Esophagus muscularis mucosa (tissue), 4 donors: ENCODE measurements around the gene MRPL28. TPM values are rescaled to one million over a fixed set of nuclear protein-coding genes. Genes with fewer than 3 reads are reported as not detected.
A peak's percentile ranks its signal among the peaks of the same experiment; 100 is the strongest.

Experiments
- DNase-seq: peaks from one replicate; pipeline ENCODE4 v3.0.0-alpha.2; 2017; ENCODE audit errors: extremely low spot score
- H3K27ac ChIP-seq, 4 donors: fragments of 200-600 bp; sonication (generic); replicated peaks in 1 of 4; 1 replicate in 3 of 4; 2 replicates in 1 of 4; pipeline ENCODE4 v1.5.1; 2016 to 2019; ENCODE audit warnings: mild to moderate bottlenecking in 1 of 4
- H3K27me3 ChIP-seq, 4 donors: fragments of 200-600 bp; sonication (generic); one replicate each; pipeline versions ENCODE4 v1.5.1 to v1.6.0; 2016 to 2019
- H3K36me3 ChIP-seq, 4 donors: fragments of 200-600 bp; sonication (generic); one replicate each; pipeline ENCODE4 v1.5.1; 2016 to 2019
- H3K4me1 ChIP-seq, 4 donors: fragments of 200-600 bp; sonication (generic); one replicate each; pipeline ENCODE4 v1.5.1; 2016 to 2019
- H3K4me3 ChIP-seq, 4 donors: fragments of 200-600 bp; sonication (generic); 1 replicate in 2 of 4; 2 replicates in 2 of 4; pipeline ENCODE4 v1.5.1; 2016 to 2019; ENCODE audit warnings: mild to moderate bottlenecking in 4 of 4, moderate library complexity in 1 of 4
- H3K9me3 ChIP-seq, 4 donors: fragments of 200-600 bp; sonication (generic); 1 replicate in 3 of 4; 2 replicates in 1 of 4; pipeline ENCODE4 v1.5.1; 2016 to 2019
- EP300 ChIP-seq: sonication (generic); formaldehyde crosslinking; IDR thresholded peaks from one replicate; pipeline ENCODE4 v1.6.1; 2017; ENCODE audit warnings: antibody characterized with exemption
- POLR2A ChIP-seq: fragments of 450-650 bp; IDR thresholded peaks from one replicate; pipeline ENCODE4 v1.6.1; 2017; ENCODE audit warnings: antibody characterized with exemption, moderate library complexity, mild to moderate bottlenecking, low read depth
- POLR2AphosphoS5 ChIP-seq, 2 donors: sonication (generic); formaldehyde crosslinking; IDR thresholded peaks; one replicate each; pipeline ENCODE4 v1.6.1; 2017; ENCODE audit warnings: antibody characterized with exemption in 2 of 2
- WGBS: methylation state at CpG from one replicate; pipeline ENCODE4 v1.1.5; 2018; 5-methylcytosine and 5-hydroxymethylcytosine counted together
- intact Hi-C: fragments of 100-400 bp; cut with DNase I; formaldehyde crosslinking; loops from one replicate; pipeline ENCODE4 v1.15.1; 2023
- total RNA-seq, 4 donors: library from RNA; depleted of rRNA; stranded (reverse); fragments of >200 nt; gene quantifications; one replicate each; pipeline versions ENCODE4 v1.1.0 to v1.2.1, GENCODE V29; 2016
- TF ChIP-seq, protein P1 (sequence below), 3 experiments: fragments of 200-600 bp in 2 of 3; fragments of 450-650 bp in 1 of 3; sonication (generic) in 2 of 3; IDR thresholded peaks; one replicate each; pipeline ENCODE4 v1.5.1; 2017 to 2019; ENCODE audit warnings: antibody characterized with exemption in 3 of 3, mild to moderate bottlenecking in 2 of 3, moderate library complexity in 1 of 3

The MRPL28 gene
- total RNA-seq, 4 donors from 2014 or later: 53.6 to 93.8 (median 69.5) TPM

DNA sequence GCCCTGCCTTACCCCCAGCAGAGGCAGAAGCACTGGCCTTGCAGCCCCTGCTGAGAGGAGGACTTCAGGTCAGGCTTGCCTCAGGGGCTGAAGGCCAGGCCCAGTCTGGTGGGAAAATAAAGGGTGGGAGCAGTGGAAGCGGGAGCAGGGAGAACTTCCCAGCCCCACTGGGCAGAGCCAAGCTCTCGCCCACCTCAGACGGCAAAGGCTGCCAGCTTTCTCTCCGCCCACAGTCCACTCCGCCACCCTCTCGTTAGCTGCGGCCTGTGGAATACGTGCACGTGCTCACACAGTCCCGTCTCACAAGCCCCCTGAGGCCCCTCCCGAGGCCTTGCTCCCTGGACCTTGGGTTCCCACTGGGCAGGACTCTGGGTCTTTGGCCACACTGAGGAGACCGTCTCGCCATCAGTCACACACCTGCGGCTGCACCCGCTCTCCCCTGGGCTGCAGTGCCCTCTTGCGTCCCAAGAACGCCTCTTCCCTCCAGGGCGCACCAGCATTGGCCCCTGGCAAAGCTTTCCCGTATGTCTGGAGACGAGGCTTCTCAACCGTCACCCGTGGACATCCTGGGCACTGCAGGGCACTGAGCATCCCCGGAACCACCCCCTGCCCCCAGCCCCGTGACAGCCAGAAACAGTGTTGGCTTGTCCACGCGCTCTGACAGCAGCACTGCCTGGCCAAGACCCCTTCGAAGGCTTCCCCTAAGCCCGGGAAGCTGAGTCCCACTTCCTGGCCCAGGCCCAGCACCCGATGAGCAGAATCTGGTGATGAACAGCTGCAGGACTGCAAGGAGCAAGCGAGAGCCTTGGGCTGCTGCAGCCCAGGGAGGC is 8.3 kb downstream of the MRPL28 start:
- H3K4me3 ChIP-seq: no peak overlapping the region
- no peak overlapping the region for H3K27ac ChIP-seq
- H3K9me3 ChIP-seq: no peaks in the 10 kb centered on the region
- peaks cover 0 to 38% (median 0%) of the 10 kb centered on the region in 4 donors for H3K27me3 ChIP-seq
- intact Hi-C loops: loop anchor here (5.0 kb wide), 1 partner anchor 245 kb away; no protein-coding TSS in a partner anchor
- no peak for TF ChIP-seq POLR2A
- TF ChIP-seq, protein P1, sequence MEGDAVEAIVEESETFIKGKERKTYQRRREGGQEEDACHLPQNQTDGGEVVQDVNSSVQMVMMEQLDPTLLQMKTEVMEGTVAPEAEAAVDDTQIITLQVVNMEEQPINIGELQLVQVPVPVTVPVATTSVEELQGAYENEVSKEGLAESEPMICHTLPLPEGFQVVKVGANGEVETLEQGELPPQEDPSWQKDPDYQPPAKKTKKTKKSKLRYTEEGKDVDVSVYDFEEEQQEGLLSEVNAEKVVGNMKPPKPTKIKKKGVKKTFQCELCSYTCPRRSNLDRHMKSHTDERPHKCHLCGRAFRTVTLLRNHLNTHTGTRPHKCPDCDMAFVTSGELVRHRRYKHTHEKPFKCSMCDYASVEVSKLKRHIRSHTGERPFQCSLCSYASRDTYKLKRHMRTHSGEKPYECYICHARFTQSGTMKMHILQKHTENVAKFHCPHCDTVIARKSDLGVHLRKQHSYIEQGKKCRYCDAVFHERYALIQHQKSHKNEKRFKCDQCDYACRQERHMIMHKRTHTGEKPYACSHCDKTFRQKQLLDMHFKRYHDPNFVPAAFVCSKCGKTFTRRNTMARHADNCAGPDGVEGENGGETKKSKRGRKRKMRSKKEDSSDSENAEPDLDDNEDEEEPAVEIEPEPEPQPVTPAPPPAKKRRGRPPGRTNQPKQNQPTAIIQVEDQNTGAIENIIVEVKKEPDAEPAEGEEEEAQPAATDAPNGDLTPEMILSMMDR (IDR thresholded peaks at IDR 0.05): peak; percentile 52 to 77 (median 68)
- TF ChIP-seq POLR2AphosphoS5 (IDR thresholded peaks at IDR 0.05): peak in 1 of 2 donors; percentile 35
- no peak for TF ChIP-seq EP300
- peaks cover 0 to 9% (median 4%) of the 10 kb centered on the region in 4 donors for H3K4me1 ChIP-seq
- peaks cover 6 to 10% (median 9%) of the 10 kb centered on the region in 4 donors for H3K36me3 ChIP-seq
- 40% methylated on average over 15 of the region's 30 CpGs for WGBS
- DNase-seq: no peak

- peaks cover 0 to 3% (median 2%) of the 10 kb centered on the region in 4 donors for H3K36me3 ChIP-seq
- H3K9me3 ChIP-seq: no peaks in the 10 kb centered on the region
- WGBS: 81% methylated on average over 24 of the region's 30 CpGs
- DNase-seq: no peak
- no peak overlapping the region for H3K4me3 ChIP-seq
- H3K27ac ChIP-seq: no peak overlapping the region
- TF ChIP-seq POLR2A: no peak
- no peak for TF ChIP-seq EP300
- TF ChIP-seq, protein P1 (IDR thresholded peaks at IDR 0.05): no peak
- TF ChIP-seq POLR2AphosphoS5 (IDR thresholded peaks at IDR 0.05): no peak
- intact Hi-C loops: loop anchor here (5.0 kb wide), 1 partner anchor 244 kb away; no protein-coding TSS in a partner anchor
- H3K4me1 ChIP-seq: peaks cover 0 to 9% (median 4%) of the 10 kb centered on the region in 4 donors
- H3K27me3 ChIP-seq: peaks cover 0 to 38% (median 0%) of the 10 kb centered on the region in 4 donors
Observed at GRCh38 chr16:361341-361871, 8.9 kb downstream of the MRPL28 start.

- H3K4me3 ChIP-seq: no peak overlapping the region
- WGBS: 90% methylated on average over 42 of the region's 47 CpGs
- H3K27ac ChIP-seq: no peak overlapping the region
- TF ChIP-seq EP300 (no peak), POLR2A (no peak), POLR2AphosphoS5 (IDR thresholded peaks at IDR 0.05) (no peak)
- TF ChIP-seq, protein P1 (IDR thresholded peaks at IDR 0.05): no peak
- H3K27me3 ChIP-seq: peaks cover 0 to 38% (median 0%) of the 10 kb centered on the region in 4 donors
- H3K9me3 ChIP-seq: no peaks in the 10 kb centered on the region
- no peaks in the 10 kb centered on the region for H3K36me3 ChIP-seq
- H3K4me1 ChIP-seq: peaks cover 0 to 9% (median 4%) of the 10 kb centered on the region in 4 donors
- no peak for DNase-seq
- intact Hi-C loops: loop anchor here (5.0 kb wide), 1 partner anchor 244 kb away; no protein-coding TSS in a partner anchor
Observed at GRCh38 chr16:360698-361336, 9.5 kb downstream of the MRPL28 start.

GRCh38 chr16:359871-360697 is 10.3 kb downstream of the MRPL28 start:
- TF ChIP-seq POLR2AphosphoS5 (IDR thresholded peaks at IDR 0.05) (no peak), EP300 (no peak), POLR2A (no peak)
- TF ChIP-seq, protein P1 (IDR thresholded peaks at IDR 0.05): no peak
- no peak for DNase-seq
- intact Hi-C loops: loop anchor here (5.0 kb wide), 1 partner anchor 243 kb away; no protein-coding TSS in a partner anchor
- no peak overlapping the region for H3K27ac ChIP-seq
- 93% methylated on average over 36 of the region's 47 CpGs for WGBS
- peaks cover 0 to 9% (median 4%) of the 10 kb centered on the region in 4 donors for H3K4me1 ChIP-seq
- no peaks in the 10 kb centered on the region for H3K36me3 ChIP-seq
- no peaks in the 10 kb centered on the region for H3K9me3 ChIP-seq
- peaks cover 0 to 38% (median 0%) of the 10 kb centered on the region in 4 donors for H3K27me3 ChIP-seq
- no peak overlapping the region for H3K4me3 ChIP-seq
